K562 (cell line): ENCODE data around the gene SERGEF.

Source experiments
- ATF1 ChIP-seq, 2 experiments: fragments of 450-650 bp in 1 of 2; IDR thresholded peaks; 2 replicates each; pipeline ENCODE4 v1.6.1; 2016; ENCODE audit warnings: missing compliant biosample characterization in 1 of 2, missing genetic modification characterization in 1 of 2
- C11orf30 ChIP-seq: fragments of 450-650 bp; IDR thresholded peaks from 2 replicates; pipeline ENCODE4 v1.6.1; 2016; ENCODE audit warnings: low read depth, mild to moderate bottlenecking
- CHD4 ChIP-seq: fragments of 200-600 bp; sonication (generic); IDR thresholded peaks from 3 replicates; pipeline ENCODE4 v1.6.1; 2012; ENCODE audit warnings: low read depth, mild to moderate bottlenecking, mixed read lengths, low read length, inconsistent platforms; ENCODE audit not compliant: insufficient read depth, insufficient replicate concordance, poor library complexity, severe bottlenecking
- FOSL1 ChIP-seq: fragments of 200-800 bp; sonication (Bioruptor generic); conservative IDR thresholded peaks from 2 replicates; pipeline ENCODE4 v1.6.1; 2016; ENCODE audit warnings: missing genetic modification characterization, missing compliant biosample characterization
- GTF2F1 ChIP-seq: IDR thresholded peaks from 2 replicates; pipeline ENCODE4 v1.6.1; 2011; ENCODE audit warnings: low read depth, low read length, improper control_type of control experiment
- POLR2A ChIP-seq: fragments of 450-650 bp; conservative IDR thresholded peaks from 2 replicates; pipeline ENCODE4 v1.6.1; 2016
- SMARCC2 ChIP-seq: fragments of 450-650 bp; IDR thresholded peaks from 2 replicates; pipeline ENCODE4 v1.6.1; 2017; ENCODE audit warnings: antibody characterized with exemption, moderate library complexity, mild to moderate bottlenecking, low read depth
- SMC3 ChIP-seq: conservative IDR thresholded peaks from 2 replicates; pipeline ENCODE4 v1.6.1; 2011; ENCODE audit warnings: low read depth, low read length, improper control_type of control experiment; ENCODE audit not compliant: insufficient read depth
- TAF1 ChIP-seq: IDR thresholded peaks from 2 replicates; pipeline ENCODE4 v1.6.1; 2011; ENCODE audit warnings: mild to moderate bottlenecking, low read length, moderate library complexity; ENCODE audit not compliant: insufficient read depth, control insufficient read depth, severe bottlenecking; ENCODE audit errors: extremely low read depth
- TAF9B ChIP-seq: fragments of 450-650 bp; IDR thresholded peaks from 2 replicates; pipeline ENCODE4 v1.6.1; 2018; ENCODE audit warnings: mild to moderate bottlenecking; ENCODE audit not compliant: partially characterized antibody
- TF ChIP-seq, protein P1 (sequence below), 3 experiments: fragments of 200-800 bp in 1 of 3; fragments of 250-450 bp in 1 of 3; fragments of 450-650 bp in 1 of 3; sonication (Bioruptor Pico) in 1 of 3; sonication (Bioruptor generic) in 1 of 3; formaldehyde crosslinking in 1 of 3; IDR thresholded peaks; 2 replicates each; pipeline versions ENCODE4 v1.6.1 to v1.8.0; 2016 to 2022; ENCODE audit warnings: mild to moderate bottlenecking in 2 of 3, missing genetic modification characterization in 2 of 3, missing compliant biosample characterization in 1 of 3, moderate library complexity in 1 of 3

DNA sequence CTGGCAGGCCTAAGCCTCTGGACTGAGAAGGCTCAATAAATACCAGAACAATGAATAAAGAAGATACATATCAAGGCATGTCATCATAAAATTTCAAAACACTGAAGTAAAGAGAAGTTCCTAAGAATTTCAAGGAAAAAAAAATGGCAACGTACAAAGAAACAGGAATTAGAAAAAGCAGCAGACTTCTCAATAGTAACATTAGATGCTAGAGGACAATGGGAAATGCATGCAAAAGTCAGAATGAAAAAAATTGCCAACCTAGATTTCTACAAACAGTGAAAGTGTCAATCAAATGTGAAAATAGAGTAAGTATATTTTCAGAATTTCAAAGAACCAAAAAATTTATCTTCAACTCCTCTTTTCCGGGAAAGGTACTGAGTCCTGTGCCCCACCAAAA, 153.3 kb downstream of the SERGEF start:
- no peak for TF ChIP-seq ATF1 (CRISPR knock-in tag; IDR thresholded peaks at IDR 0.05)
- no peak for TF ChIP-seq ATF1 (tag; IDR thresholded peaks at IDR 0.05)
- TF ChIP-seq TAF1 = no peak
- TF ChIP-seq POLR2A = no peak
- TF ChIP-seq SMC3 = no peak
- TF ChIP-seq CHD4 = no peak
- TF ChIP-seq, protein P1, sequence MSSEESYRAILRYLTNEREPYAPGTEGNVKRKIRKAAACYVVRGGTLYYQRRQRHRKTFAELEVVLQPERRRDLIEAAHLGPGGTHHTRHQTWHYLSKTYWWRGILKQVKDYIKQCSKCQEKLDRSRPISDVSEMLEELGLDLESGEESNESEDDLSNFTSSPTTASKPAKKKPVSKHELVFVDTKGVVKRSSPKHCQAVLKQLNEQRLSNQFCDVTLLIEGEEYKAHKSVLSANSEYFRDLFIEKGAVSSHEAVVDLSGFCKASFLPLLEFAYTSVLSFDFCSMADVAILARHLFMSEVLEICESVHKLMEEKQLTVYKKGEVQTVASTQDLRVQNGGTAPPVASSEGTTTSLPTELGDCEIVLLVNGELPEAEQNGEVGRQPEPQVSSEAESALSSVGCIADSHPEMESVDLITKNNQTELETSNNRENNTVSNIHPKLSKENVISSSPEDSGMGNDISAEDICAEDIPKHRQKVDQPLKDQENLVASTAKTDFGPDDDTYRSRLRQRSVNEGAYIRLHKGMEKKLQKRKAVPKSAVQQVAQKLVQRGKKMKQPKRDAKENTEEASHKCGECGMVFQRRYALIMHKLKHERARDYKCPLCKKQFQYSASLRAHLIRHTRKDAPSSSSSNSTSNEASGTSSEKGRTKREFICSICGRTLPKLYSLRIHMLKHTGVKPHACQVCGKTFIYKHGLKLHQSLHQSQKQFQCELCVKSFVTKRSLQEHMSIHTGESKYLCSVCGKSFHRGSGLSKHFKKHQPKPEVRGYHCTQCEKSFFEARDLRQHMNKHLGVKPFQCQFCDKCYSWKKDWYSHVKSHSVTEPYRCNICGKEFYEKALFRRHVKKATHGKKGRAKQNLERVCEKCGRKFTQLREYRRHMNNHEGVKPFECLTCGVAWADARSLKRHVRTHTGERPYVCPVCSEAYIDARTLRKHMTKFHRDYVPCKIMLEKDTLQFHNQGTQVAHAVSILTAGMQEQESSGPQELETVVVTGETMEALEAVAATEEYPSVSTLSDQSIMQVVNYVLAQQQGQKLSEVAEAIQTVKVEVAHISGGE (CRISPR knock-in tag; IDR thresholded peaks at IDR 0.05) = no peak
- TF ChIP-seq C11orf30 = no peak
- TF ChIP-seq GTF2F1 = no peak
- TF ChIP-seq TAF9B = no peak
- TF ChIP-seq FOSL1 (tag) = no peak
- no peak for TF ChIP-seq SMARCC2
